CD14-positive monocyte (primary cell): ENCODE data around the gene SLC23A1. TPM values are rescaled to one million over a fixed set of nuclear protein-coding genes. Genes with fewer than 3 reads are reported as not detected.

ENCODE experiments used
- DNase-seq, 3 donors: peaks; one replicate each; pipeline ENCODE4 v3.0.0-alpha.2; 2011 to 2022
- H2AFZ ChIP-seq: 2 replicates; pipeline ENCODE4 v1.6.0; 2012; ENCODE audit warnings: mild to moderate bottlenecking, low read depth, low read length, inconsistent platforms; ENCODE audit not compliant: insufficient read depth, poor library complexity, severe bottlenecking
- H3K27ac ChIP-seq, 2 donors: 1 replicate in 1 of 2; 2 replicates in 1 of 2; pipeline ENCODE4 v1.5.1; 2012 to 2013; ENCODE audit warnings: low read length in 2 of 2, control low read depth in 1 of 2, inconsistent platforms in 1 of 2, low read depth in 1 of 2, mild to moderate bottlenecking in 1 of 2
- H3K27me3 ChIP-seq, 2 donors: one replicate each; pipeline versions ENCODE4 v1.6.0 to v1.6.1; 2011 to 2013; ENCODE audit warnings: low read length in 2 of 2; ENCODE audit not compliant: control insufficient read depth in 2 of 2, insufficient read depth in 2 of 2
- H3K36me3 ChIP-seq, 2 donors: replicated peaks in 1 of 2; 1 replicate in 1 of 2; 2 replicates in 1 of 2; pipeline versions ENCODE4 v1.5.1 to v1.6.1; 2012 to 2013; ENCODE audit warnings: low read length in 2 of 2, control low read depth in 1 of 2, inconsistent platforms in 1 of 2, mild to moderate bottlenecking in 1 of 2; ENCODE audit not compliant: insufficient read depth in 2 of 2, control insufficient read depth in 1 of 2
- H3K4me1 ChIP-seq, 2 donors: 1 replicate in 1 of 2; 2 replicates in 1 of 2; pipeline versions ENCODE4 v1.5.1 to v1.6.1; 2012 to 2013; ENCODE audit warnings: low read length in 2 of 2, control low read depth in 1 of 2, inconsistent platforms in 1 of 2, mild to moderate bottlenecking in 1 of 2, moderate library complexity in 1 of 2; ENCODE audit not compliant: insufficient read depth in 2 of 2, control insufficient read depth in 1 of 2
- H3K4me2 ChIP-seq: replicated peaks from 2 replicates; pipeline ENCODE3; 2012; ENCODE audit warnings: low read length, moderate library complexity, mild to moderate bottlenecking; ENCODE audit not compliant: poor library complexity, severe bottlenecking; ENCODE audit errors: extremely low read depth
- H3K4me3 ChIP-seq, 3 experiments: fragments of 200-600 bp in 1 of 3; sonication (generic) in 1 of 3; replicated peaks in 1 of 3; 1 replicate in 2 of 3; 2 replicates in 1 of 3; pipeline ENCODE4 v1.5.1; 2011 to 2013; ENCODE audit warnings: low read length in 3 of 3, mild to moderate bottlenecking in 3 of 3, control low read depth in 2 of 3, low read depth in 2 of 3, inconsistent platforms in 1 of 3, moderate library complexity in 1 of 3
- H3K79me2 ChIP-seq: 2 replicates; pipeline ENCODE4 v1.6.0; 2012; ENCODE audit warnings: mild to moderate bottlenecking, control low read depth, inconsistent platforms, low read length, moderate library complexity; ENCODE audit not compliant: insufficient read depth
- H3K9ac ChIP-seq: 2 replicates; pipeline ENCODE4 v1.6.0; 2017; ENCODE audit warnings: low read length, mild to moderate bottlenecking; ENCODE audit not compliant: insufficient read depth, poor library complexity, severe bottlenecking
- H3K9me3 ChIP-seq, 2 donors: replicated peaks in 1 of 2; 1 replicate in 1 of 2; 2 replicates in 1 of 2; pipeline versions ENCODE4 v1.5.1 to v1.6.1; 2012 to 2013; ENCODE audit warnings: low read length in 2 of 2, control low read depth in 1 of 2; ENCODE audit not compliant: control insufficient read depth in 1 of 2, insufficient read depth in 1 of 2
- H4K20me1 ChIP-seq: 2 replicates; pipeline ENCODE4 v1.6.0; 2012; ENCODE audit warnings: mild to moderate bottlenecking, low read length, control low read depth, moderate library complexity; ENCODE audit not compliant: insufficient read depth
- H3K27ac Mint-ChIP-seq, 7 donors: one replicate each; pipeline ENCODE4 v1.8.0; 2020; ENCODE audit warnings: mild to moderate bottlenecking in 7 of 7, mixed read lengths in 7 of 7, moderate library complexity in 6 of 7, inconsistent platforms in 2 of 7
- H3K27me3 Mint-ChIP-seq, 3 donors: one replicate each; pipeline ENCODE4 v1.8.0; 2021 to 2022; ENCODE audit warnings: low read depth in 3 of 3, mild to moderate bottlenecking in 3 of 3, mixed read lengths in 3 of 3, moderate library complexity in 3 of 3, inconsistent platforms in 1 of 3
- H3K36me3 Mint-ChIP-seq, 2 donors: one replicate each; pipeline ENCODE4 v1.8.0; 2020; ENCODE audit warnings: mixed read lengths in 2 of 2, inconsistent platforms in 1 of 2, mild to moderate bottlenecking in 1 of 2
- H3K4me1 Mint-ChIP-seq: one replicate; pipeline ENCODE4 v1.8.0; 2020; ENCODE audit warnings: mild to moderate bottlenecking, mixed read lengths
- H3K4me3 Mint-ChIP-seq, 2 donors: one replicate each; pipeline ENCODE4 v1.8.0; 2020; ENCODE audit warnings: mild to moderate bottlenecking in 2 of 2, mixed read lengths in 2 of 2, moderate library complexity in 1 of 2
- H3K9me3 Mint-ChIP-seq, 7 donors: one replicate each; pipeline ENCODE4 v1.8.0; 2020 to 2022; ENCODE audit warnings: mixed read lengths in 7 of 7, mild to moderate bottlenecking in 6 of 7, moderate library complexity in 6 of 7, inconsistent platforms in 2 of 7
- WGBS: methylation state at CpG from one replicate; pipeline ENCODE4 v1.1.5; 2013; ENCODE audit warnings: missing lambda C conversion rate; ENCODE audit not compliant: insufficient coverage; 5-methylcytosine and 5-hydroxymethylcytosine counted together
- intact Hi-C, 2 donors: fragments of 100-400 bp; cut with micrococcal nuclease; formaldehyde crosslinking; loops; one replicate each; pipeline versions ENCODE4 v1.15.0 to v1.15.1; 2023
- polyA plus RNA-seq, 3 donors: library from polyadenylated mRNA; depleted of rRNA in 1 of 3; unstranded in 2 of 3; stranded (reverse) in 1 of 3; fragments of 300-500 nt in 2 of 3; fragments of >200 nt in 1 of 3; fragmentation: Illumina TruSeq in 2 of 3; gene quantifications; 1 replicate in 2 of 3; 2 replicates in 1 of 3; pipeline ENCODE4 v1.2.3, GENCODE V29; 2012 to 2021
- TF ChIP-seq, protein P1 (sequence below): fragments of 200-600 bp; IDR thresholded peaks from one replicate; pipeline ENCODE4 v1.8.0; 2022; ENCODE audit warnings: antibody characterized with exemption, mild to moderate bottlenecking

The SLC23A1 gene
- polyA plus RNA-seq, 3 donors, result not detected

DNA sequence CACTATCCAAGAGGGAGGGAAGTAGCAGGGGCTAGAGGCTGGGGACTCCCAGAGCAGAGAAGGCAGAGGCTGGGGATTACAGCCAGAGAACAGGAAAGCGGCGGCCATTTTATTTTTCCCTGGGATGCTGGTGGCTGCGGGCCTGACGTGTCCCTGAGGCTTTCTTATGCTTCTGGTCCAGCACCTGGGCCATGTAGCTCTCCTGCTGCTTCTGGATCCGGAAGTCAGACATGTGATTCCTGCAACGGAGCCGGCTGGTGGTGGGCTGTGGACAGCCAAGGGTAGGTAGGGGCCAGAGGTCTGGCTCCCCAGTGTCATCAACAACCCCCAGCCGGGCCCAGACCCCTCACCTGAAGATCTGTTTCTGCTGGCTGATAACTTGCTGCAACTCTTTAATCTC, 13.6 kb upstream of the SLC23A1 start:
- TF ChIP-seq, protein P1, sequence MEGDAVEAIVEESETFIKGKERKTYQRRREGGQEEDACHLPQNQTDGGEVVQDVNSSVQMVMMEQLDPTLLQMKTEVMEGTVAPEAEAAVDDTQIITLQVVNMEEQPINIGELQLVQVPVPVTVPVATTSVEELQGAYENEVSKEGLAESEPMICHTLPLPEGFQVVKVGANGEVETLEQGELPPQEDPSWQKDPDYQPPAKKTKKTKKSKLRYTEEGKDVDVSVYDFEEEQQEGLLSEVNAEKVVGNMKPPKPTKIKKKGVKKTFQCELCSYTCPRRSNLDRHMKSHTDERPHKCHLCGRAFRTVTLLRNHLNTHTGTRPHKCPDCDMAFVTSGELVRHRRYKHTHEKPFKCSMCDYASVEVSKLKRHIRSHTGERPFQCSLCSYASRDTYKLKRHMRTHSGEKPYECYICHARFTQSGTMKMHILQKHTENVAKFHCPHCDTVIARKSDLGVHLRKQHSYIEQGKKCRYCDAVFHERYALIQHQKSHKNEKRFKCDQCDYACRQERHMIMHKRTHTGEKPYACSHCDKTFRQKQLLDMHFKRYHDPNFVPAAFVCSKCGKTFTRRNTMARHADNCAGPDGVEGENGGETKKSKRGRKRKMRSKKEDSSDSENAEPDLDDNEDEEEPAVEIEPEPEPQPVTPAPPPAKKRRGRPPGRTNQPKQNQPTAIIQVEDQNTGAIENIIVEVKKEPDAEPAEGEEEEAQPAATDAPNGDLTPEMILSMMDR, result no peak
- Histone ChIP-seq H3K79me2 (no peaks in the 10 kb centered on the region), H3K4me1 (peaks cover 21 to 30% of the 10 kb centered on the region in 2 donors), H4K20me1 (no peaks in the 10 kb centered on the region), H2AFZ (no peak overlapping the region), H3K4me2 (no peak overlapping the region), H3K27ac (no peak overlapping the region), H3K4me3 (no peak overlapping the region), H3K9ac (no peak overlapping the region), H3K27me3 (peaks cover 12 to 31% of the 10 kb centered on the region in 2 donors), H3K9me3 (peaks cover 0 to 5% of the 10 kb centered on the region in 2 donors), H3K36me3 (no peaks in the 10 kb centered on the region)
- peaks cover 28 to 46% (median 30%) of the 10 kb centered on the region in 3 donors for H3K27me3 Mint-ChIP-seq
- WGBS, result 98% methylated on average over 7 of the region's 8 CpGs
- H3K4me3 Mint-ChIP-seq, result no peak overlapping the region
- peaks cover 0 to 9% (median 3%) of the 10 kb centered on the region in 7 donors for H3K9me3 Mint-ChIP-seq
- H3K36me3 Mint-ChIP-seq, result peaks cover 2% of the 10 kb centered on the region in 2 donors
- no peak overlapping the region for H3K27ac Mint-ChIP-seq
- peaks cover 23% of the 10 kb centered on the region for H3K4me1 Mint-ChIP-seq
- intact Hi-C loops, result no loop called here
- DNase-seq, result no peak

DNA sequence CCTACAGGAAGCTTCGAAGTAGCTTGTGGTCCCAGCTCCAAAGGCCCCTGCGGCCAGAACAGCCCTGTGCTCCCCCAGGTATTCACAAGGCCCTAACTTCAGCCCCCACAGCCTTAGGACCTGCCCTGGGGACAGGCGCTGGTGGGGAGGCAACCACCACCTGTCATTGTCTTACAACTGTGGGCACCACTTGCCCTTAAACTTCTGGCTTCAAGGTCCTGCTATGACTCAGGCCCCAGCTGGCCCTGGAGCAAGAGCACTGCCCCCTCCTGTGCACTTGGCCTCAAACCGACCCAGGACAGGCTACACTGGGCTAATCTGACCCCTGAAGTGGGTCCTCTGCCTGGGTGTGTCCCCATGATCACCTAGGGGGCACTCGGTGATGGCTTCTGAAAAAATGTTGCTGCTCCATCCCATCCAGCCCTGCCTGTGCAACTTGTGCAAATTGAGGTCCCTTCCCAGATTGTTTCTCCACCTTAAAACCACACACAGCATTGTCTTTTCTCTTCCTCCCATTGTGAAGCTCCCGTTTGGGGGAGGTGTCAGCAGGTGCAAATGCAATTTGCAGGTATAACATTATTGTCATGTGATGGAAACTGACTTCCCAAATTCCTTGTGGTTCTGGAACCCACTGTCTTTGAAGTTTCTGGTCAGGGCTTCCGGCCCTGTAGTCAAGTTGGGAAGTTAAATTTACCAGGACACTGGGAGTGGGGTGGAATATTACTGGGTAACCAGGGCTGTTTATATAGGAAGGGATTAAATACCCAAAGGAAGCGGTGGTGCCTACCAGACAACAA, 12.9 kb upstream of the SLC23A1 start:
- Histone ChIP-seq H3K79me2 (no peaks in the 10 kb centered on the region), H3K4me1 (peaks cover 25 to 33% of the 10 kb centered on the region in 2 donors), H3K36me3 (no peaks in the 10 kb centered on the region), H2AFZ (no peak overlapping the region), H3K4me2 (no peak overlapping the region), H3K27me3 (peaks cover 12 to 37% of the 10 kb centered on the region in 2 donors), H3K9ac (no peak overlapping the region), H3K4me3 (no peak overlapping the region), H3K27ac (no peak overlapping the region), H4K20me1 (no peaks in the 10 kb centered on the region), H3K9me3 (peaks cover 0 to 5% of the 10 kb centered on the region in 2 donors)
- Mint-ChIP-seq H3K27me3 (peaks cover 35 to 52% (median 35%) of the 10 kb centered on the region in 3 donors), H3K27ac (no peak overlapping the region), H3K4me3 (no peak overlapping the region), H3K36me3 (peaks cover 5% of the 10 kb centered on the region in 2 donors), H3K9me3 (peaks cover 0 to 9% (median 5%) of the 10 kb centered on the region in 7 donors), H3K4me1 (peaks cover 28% of the 10 kb centered on the region)
- intact Hi-C loops, result no loop called here
- WGBS, result 91% methylated on average over 4 of the region's 8 CpGs
- TF ChIP-seq, protein P1, result no peak
- no peak for DNase-seq
